ENCODE measurements around the gene TUBB6.

The TUBB6 gene

DNA sequence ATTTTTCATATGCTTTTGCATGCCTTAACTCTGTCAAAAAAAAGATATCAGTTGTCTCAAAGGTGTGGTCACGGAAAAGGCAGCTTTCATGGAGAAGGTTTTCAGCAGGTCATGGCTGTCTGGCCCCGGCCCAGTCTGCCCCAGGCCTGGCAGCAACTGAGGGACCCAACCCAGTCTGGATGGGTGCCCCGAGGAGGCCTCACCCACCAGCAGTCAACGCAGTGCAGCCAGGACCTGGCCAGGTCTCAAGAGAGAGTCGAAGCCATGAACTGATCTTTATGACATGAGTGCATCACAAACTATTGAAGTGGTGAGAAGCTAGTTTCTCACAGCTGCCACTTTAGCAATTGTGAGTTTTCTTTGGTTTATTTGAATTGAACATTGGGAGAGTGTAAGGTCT is 7.9 kb downstream of the TUBB6 start:
- no peak for DNase-seq

DNA sequence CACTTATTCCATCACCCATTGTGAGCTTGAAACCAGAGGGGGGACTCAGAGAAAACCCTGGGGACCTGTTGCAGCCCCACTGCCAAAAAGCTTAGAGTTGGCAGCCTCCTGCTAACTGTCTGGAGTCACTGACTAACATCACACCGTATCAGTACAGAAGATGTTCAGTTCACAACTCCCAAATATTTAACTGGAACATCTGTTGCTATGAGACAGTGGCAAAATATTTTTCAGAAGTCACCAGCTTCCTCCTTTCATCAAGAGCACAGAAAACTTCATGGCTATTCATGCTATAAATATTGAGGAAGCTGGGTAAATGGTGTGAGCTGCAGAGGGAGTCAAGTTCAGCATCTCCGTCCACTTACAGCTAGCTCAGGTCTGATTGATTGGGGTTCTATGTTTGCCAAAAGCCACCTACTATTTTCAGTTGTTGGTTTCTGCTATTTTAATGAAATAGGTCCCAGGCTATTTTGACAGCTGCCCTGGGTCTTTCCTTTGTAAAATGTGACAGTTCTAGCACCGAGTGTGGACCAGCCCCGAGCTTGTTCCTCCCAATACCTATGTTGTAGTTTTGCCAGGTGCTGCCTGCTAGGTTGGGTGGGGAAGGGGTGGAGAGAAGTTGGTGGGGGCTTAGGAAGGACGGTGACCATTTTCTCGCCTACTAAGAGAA is 9.8 kb downstream of the TUBB6 start:
- no peak for DNase-seq

DNA sequence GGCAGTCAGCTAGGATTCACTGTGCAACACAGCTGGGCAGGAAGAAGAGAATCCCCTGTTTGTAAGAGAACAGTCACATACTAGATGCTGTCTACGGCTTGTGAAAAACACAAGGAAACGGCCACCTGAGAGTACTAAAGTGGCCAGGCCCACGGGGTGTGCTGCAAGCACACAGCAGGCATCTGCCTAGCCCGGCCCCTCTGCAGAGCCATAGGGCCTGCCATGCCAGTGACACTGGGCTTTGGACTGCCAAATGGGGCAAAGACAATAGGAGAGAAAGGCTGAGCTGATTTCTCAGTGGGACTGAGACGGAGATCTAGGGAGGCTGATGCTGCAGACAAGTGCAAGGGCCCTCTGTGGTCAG is 10.3 kb downstream of the TUBB6 start:
- no peak for DNase-seq

DNA sequence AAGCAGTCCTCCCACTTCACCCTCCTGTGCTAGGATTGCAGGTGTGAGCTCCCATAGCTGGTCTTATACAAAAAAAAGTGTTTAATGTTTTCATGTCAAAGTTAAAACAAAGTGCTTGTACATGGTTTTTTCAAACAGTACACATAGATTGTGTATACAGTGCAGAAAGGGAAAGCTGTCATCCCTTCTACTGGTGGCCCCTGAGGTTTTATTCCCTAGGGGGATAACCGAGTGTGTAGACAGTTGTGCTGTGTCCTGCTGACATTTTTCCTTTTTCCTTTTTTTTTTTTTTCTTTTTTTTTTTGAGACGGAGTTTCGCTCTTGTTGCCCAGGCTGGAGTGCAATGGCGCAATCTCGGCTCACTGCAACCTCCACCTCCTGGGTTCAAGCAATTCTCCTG is 10.8 kb downstream of the TUBB6 start:
- no peak for DNase-seq

DNA sequence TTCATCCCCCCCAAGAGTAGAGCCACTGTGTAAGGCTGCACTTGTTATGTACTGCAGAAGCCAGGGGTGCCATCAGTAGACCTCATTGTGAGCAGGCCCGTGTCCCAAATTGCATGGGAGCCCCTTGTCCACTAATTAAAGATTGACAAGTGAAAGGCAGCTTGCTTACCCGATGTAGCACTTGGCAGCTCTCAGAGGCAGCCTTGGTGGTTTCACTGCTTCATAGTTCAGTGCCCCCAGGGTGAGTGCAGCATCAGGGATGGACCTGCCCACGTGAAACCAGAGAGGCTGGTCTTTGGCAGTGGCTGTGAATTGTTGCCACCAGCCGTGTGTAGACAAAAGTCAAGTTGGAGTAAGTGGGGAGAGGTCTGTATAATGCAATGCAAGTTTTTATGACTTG is 13.3 kb downstream of the TUBB6 start:
- DNase-seq, result no peak

DNA sequence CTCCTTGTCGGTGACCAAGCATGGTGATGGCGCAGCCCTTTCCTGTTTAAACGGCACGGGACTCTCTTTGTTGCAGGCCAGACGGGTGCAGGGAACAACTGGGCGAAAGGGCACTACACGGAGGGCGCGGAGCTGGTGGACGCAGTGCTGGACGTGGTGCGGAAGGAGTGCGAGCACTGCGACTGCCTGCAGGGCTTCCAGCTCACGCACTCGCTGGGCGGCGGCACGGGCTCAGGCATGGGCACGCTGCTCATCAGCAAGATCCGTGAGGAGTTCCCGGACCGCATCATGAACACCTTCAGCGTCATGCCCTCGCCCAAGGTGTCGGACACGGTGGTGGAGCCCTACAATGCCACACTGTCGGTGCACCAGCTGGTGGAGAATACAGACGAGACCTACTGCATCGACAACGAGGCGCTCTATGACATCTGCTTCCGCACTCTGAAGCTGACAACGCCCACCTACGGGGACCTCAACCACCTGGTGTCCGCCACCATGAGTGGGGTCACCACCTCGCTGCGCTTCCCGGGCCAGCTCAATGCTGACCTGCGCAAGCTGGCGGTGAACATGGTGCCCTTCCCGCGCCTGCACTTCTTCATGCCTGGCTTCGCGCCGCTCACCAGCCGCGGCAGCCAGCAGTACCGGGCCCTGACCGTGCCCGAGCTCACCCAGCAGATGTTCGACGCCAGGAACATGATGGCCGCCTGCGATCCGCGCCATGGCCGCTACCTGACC is 17.1 kb downstream of the TUBB6 start:
- no peak for DNase-seq

DNA sequence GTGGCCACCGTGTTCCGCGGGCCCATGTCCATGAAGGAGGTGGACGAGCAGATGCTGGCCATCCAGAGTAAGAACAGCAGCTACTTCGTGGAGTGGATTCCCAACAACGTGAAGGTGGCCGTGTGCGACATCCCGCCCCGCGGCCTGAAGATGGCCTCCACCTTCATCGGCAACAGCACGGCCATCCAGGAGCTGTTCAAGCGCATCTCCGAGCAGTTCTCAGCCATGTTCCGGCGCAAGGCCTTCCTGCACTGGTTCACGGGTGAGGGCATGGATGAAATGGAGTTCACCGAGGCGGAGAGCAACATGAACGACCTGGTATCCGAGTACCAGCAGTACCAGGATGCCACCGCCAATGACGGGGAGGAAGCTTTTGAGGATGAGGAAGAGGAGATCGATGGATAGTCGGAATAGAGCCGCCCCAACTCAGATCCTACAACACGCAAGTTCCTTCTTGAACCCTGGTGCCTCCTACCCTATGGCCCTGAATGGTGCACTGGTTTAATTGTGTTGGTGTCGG is 17.7 kb downstream of the TUBB6 start:
- DNase-seq, result no peak

DNA sequence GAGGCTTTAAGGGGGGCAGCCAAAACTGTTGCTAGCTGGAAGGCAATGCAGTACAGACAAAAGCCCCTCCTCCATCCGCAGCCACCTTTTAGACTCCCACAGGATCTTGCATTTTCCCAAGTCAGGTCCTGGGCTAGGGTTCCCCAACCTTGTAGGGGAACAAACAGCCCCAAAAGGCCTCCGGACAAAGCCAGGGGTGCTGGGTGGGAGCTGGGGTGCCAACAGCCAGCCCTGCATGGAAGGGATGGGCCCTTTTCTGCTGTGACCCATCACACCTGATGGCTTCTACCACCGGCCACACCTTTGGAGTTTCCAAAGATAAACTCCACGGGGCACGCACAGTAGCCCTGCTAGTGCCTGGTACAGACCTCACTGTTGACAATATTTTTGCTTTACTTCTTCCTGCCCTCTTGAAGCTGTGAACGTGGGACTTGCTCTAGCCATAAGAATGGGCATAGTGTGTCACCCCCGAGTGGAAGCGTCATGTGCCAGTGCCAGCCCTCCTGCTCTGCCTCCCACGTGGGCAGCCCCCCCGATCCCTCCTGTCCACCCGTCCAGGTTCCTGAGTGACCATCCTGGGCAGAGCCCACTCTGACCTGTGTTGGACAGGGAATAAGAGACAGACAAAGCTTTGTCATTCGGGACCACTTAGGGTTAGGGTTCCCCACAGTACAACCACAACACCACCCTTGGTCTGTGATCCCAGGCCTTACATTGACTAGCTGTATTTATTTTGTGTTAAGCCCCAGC is 18.8 kb downstream of the TUBB6 start:
- no peak for DNase-seq

DNA sequence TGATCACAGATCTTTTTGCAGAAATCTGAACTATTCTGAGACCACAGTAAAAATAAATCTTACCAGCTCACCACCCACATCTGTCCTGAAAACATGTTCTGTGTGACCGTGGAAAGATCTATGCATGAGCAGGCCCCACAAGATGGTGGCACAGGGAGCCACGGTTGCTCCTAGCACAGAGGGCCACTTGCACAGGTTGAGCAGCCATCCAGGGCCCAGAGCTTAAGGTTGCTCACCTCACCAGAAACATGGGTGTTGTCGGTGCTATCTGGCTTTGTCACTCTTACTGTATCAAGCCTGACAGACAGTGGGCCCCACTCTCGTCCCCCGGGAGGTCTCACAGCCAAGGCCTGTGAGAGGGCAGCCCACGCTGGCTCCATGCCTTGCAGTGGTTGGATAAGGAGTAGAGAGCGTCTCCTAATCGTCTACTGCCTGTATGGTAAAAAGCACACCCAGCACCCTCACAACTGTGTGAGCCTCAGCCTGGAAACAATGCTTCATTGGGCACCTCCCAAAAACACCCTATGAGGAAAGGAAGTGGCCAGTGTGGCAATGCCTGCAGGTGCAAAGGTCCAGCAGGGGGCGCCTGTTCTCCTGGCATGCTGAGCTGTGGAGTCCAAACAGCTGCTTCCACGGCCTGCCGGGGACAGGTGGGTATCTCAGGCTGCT is 19.6 kb downstream of the TUBB6 start:
- DNase-seq, result peak; percentile 67

DNA sequence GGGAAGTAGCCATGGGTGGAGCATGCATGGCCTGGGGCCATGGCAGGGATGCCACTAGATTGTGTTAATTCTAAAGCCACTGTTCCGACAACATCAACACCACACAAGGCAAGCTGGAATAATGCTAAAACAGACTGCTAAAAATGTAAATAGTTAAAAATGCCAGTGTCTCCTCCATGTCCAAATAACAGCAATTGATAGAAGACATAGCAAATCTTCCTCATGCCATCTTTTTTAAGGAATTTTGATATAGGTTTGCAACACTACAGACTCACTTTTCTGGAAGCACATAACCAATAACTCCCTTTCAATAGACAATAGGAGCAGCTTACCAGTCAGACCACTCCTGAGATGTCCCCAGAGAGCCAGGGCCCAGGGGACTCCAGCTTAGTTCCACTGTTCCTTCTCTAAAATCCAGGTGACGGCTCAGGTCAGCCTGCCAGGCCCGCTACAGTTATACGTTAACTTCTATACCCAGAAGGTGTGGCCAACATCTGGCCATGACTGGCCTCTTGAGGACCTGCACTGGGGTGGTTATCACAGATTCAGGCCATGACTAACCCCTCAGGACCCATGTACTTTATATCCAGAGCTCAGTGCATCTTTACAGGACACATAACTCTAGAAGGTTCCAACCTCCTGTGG is 20.3 kb downstream of the TUBB6 start:
- DNase-seq, result no peak

DNA sequence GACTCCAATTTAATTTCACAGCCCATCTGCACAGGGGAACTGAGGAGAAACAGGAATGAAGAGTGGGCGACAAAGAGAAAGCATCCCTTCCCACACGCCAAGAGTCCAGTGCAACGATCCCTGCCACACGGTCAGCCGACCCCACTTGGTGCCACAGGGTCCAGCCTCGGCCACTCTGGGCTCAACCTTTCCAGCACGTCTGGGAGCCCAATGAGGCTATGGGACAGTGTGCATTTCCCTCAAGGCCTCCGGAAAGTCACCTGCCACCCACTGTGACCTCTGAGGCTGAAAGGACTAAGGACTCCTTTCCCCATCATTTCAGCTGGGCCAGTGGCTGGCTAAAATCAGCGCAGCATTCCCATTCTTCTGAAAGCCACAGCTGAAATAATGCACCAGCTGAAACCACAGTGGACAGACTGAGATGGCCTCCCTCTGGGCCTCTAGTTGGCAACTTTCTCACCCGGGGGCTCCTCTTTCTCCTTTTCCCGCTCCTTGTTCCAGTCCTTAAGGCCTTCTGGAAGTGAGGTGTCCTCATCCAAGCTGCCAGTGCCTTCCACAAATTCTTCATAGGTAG is 21.2 kb downstream of the TUBB6 start:
- no peak for DNase-seq

DNA sequence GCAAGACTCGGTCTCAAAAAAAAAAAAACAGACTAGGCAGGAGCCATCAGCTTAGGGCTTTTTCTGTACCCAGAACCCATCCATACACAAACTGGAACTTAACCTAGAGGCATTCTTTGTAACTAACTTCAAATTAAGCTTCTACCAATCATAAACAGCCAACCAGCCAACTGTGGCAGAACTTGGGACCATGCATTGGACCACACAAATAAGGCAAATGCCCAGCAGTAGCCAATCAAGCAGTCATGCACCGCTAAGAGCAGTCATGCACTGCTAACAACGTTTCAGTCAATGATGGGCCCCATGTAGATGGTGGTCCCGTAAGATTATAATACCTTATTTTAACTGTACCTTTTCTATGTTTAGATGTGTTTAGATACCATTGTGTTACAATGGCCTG is 22.7 kb downstream of the TUBB6 start:
- no peak for DNase-seq

DNA sequence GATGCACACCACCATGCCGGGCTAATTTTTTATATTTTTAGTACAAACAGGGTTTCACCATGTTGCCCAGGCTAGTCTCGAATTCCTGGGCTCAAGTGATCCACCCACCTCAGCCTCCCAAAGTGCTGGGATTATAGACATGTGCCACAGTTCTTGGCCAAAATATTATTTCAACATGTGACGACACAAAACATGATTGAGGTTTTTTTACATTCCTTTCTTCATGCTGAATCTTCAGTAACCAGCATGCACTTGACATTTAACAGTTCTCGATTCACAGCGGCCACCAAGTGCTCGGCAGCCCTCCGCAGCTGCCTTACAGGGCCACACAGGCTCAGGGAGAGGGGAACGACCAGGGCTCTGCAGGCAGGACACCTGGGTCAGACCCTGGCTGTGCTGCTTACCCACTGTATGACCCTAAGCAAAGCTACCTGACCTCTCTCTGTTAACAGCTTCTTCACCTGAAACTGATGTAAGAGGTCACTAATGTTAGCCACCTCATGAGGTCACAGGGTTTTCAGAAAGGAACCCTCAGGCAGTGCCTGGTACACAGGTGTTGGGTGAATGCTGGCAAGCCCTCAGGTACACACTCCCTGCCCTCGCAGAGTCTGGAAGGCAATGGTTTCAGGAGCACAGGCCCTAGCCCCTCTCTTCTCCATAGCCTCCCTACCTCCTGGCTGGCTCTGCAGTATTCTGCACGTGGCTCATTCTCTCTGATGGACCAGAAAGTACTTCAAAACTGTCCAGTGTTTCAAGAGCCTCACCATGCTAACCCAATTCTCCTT is 25.7 kb downstream of the TUBB6 start:
- no peak for DNase-seq

DNA sequence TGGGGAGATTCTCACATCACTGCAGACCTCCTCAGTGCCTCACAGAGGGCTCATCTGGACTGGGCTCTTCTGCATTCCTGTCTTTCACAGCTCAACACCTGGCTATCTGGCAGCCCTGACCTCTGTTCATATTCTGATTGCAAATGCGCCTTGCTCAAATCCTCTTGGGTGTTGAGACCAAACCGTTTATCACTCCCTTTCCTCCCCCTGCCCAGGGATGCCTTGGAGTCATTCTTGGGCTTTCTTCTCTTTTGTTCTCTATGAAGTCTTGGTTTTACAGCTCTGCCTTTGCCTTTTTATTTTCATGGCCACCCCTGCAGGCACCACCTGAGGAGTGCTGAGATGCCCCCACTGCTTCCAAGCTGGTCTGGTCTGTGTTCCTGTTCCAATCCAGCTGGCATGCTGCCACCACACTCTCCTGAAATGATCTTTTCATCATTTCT is 26.3 kb downstream of the TUBB6 start:
- DNase-seq, result no peak

DNA sequence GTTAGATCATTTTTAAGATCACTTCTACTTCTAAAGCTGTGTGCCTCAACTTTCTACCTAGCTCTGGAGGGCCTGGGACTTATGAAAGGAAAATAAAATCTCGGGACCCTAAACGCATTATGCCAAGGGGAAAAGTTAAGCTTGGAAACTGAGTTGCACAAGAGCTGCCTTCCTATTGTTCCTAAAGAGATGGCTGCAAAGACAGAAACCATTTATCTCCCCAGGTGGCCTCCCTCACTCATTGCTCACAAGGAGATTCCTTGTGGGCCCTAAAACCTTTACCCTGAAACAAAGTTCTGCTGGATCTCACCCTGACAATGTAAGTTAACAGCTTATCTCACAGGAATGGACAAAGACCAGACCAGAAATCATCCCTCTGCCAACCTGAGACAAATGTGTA is 26.8 kb downstream of the TUBB6 start:
- DNase-seq, result no peak

DNA sequence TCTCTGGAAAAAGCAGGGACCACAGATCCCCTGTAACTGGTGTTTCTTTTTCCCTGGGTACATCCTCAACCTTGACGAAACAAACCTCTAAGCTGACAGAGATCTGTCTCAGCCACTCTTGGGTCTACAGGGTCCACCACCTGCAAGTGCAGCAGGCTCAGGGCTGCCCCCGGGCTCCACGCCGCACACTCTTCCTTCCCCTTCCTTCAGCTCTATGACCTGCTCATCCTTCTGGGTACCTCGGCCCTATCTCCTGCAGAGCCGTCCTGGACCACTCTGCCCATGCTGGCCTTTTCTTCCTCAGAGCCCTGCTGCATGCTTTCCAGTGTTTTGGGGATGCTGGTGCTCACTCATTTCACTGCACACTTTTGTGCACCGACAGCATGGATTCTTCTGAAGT is 27.5 kb downstream of the TUBB6 start:
- DNase-seq, result no peak

DNA sequence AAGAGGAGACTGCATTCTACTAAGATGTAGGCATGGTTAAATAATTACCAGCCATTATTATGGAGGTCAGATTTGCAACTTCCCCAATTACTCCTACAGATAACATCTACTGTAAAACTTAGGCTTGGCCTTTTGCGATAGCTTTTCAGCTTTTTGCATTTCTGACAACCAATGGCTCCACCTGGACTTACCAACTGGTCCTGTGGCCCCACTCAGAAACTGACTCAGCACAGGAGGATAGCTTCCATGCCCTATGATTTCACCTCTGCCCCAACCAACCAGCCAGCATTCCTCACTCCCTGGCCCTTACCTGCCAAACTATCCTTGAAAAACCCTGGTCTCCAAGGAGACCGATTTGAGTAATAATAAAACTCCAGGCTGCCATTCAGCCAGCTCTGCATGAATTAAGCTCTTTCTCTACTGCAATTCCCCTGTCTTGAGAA is 28.2 kb downstream of the TUBB6 start:
- DNase-seq, result no peak

DNA sequence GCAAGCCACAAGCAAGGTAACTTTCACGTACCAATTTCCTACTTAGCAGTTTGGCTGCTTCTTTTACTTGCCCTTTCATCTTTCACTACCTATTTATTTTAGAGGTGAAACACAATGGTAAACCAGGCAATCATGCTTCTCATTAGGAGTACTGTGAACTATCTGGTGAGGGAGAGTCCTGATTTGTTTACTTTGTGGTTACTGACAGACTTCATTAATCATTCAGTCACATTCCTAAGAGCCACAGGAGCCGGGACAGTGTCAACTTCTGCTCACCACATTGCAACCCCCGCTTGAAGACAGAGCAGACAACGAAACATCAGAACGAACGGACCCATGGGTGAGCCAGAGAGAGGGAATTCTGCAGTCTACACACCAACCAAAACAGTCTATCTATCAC is 28.8 kb downstream of the TUBB6 start:
- DNase-seq, result no peak

DNA sequence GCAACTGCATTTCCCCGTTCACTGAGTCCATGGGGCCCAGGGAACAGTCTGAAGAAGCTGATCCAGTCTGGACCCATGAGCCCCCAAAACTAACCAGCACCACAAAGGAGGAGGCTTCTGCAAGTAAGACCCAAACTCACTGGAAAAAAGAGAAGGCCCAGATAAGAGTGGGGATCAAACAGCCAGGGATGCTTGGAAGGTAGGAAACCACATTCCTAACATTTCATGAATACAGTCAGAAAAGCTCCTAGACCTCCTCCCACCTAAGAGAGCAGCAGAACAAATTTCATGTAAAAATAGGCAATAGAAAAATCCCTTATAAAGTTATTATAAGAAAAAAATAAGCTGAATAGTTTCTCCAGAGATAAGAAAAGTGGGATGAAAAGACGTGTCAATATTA is 30.3 kb downstream of the TUBB6 start:
- no peak for DNase-seq

DNA sequence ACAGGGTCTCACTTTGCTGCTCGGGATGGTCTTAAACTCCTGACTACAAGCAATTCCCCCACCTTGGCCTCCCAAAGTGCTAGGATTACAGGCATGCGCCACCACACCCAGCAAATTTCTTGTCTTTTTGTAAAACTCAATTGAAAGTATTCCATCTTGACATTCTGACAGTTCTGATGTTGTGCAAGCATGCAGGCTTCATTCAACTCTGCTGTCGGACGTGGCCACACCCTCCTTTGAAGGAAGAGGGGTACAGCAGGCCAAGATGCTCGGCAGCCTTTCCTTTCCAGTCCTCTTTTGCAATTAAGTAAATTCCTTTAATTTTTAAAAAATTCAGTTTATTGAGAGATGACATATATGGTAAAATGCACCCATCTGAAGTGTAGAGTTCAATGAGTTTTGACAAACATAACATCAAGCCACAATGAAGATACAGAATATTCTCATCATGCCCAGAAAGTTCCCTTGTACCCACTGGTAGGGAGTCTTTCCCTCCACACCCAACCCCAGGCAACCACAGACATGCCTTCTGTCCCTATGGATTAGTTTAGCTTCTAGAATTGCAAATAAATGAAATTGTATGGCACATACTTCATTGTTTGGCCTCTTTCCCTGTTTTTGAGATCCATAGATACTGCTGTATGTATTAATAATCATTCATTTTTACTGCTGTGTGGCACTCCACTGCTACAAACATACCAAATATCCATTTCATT is 33.1 kb downstream of the TUBB6 start:
- no peak for DNase-seq

DNA sequence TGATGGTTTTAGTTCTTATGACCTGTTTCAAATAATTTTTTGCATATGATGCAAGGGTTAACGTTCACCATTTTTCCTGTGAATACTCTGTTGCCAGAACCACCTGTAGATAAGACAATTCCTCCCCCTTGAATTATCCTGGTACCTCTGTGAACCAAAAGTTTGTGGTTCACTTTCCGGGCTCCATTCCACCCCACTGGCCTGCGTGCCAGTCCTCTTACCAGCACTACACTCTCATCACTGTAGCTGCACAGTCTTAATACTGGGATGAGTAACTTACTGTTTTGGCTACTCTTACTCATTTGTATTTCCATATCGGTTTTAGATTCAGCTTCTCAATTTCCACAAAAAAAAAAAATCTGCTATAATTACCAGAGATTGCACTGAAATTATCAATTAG is 34.6 kb downstream of the TUBB6 start:
- DNase-seq, result no peak

All from activated CD4-positive, alpha-beta T cell treated with anti-CD3 and anti-CD28 coated beads, Interleukin-2, amount 50 U/mL, for 4 hours (primary cell).